ENCODE measurements around the gene STEAP1B. TPM values are rescaled to one million over a fixed set of nuclear protein-coding genes. Genes with fewer than 3 reads are reported as not detected.

The STEAP1B gene
- total and polyA plus RNA-seq, 2 donors (not counting 3 experiments of a cell fraction or from before 2014, with no cell fraction given) = 32.2 to 46.1 TPM

GRCh38 chr7:22468609-22469008 lies 31.4 kb downstream of the STEAP1B start:
- no peaks in the 10 kb centered on the region for H3K9me1 ChIP-seq (replicated peaks; ENCODE audit: control insufficient read depth, extremely low read depth, insufficient read depth, low read length)
- no peaks in the 10 kb centered on the region for H3K9me3 ChIP-seq (replicated peaks; ENCODE audit: control insufficient read depth, insufficient read depth, low read length)
- ChIA-PET POLR2A (no interaction called here), CTCF (interaction anchor here (0.9 to 1.4 kb wide), 8 partner anchors 8 to 359 kb away, joined by 3 to 8 read pairs (median 3); no protein-coding TSS in a partner anchor)
- peaks cover 0 to 2% of the 10 kb centered on the region in 2 experiments for H3K36me3 ChIP-seq (ENCODE audit: control insufficient read depth in 2 of 2, extremely low read depth in 1 of 2, insufficient read depth in 2 of 2, low read length in 2 of 2)
- H3K9ac ChIP-seq (replicated peaks; ENCODE audit: extremely low read depth, insufficient read depth, low read length) = no peak overlapping the region
- H3K27ac ChIP-seq (ENCODE audit: insufficient read depth, low read depth, low read length) = no peak overlapping the region
- dilution Hi-C loops (cut with MboI; ENCODE audit: extremely low pct_ligation_motif_present, low sequenced_read_pairs) (loop anchor here (25.0 kb wide), 1 partner anchor 356 kb away; no protein-coding TSS in a partner anchor), intact Hi-C loops (cut with micrococcal nuclease) (no loop called here)
- FAIRE-seq (no peak), DNase-seq (ENCODE audit: low read depth, low spot score) (no peak)
- no peaks in the 10 kb centered on the region for H4K20me1 ChIP-seq (replicated peaks; ENCODE audit: control insufficient read depth, extremely low read depth, insufficient read depth, low read length)
- peaks cover 5% of the 10 kb centered on the region for H3K79me2 ChIP-seq (ENCODE audit: control insufficient read depth, insufficient read depth, low read length)
- H3K27me3 ChIP-seq (ENCODE audit: control insufficient read depth in 2 of 2, insufficient read depth in 2 of 2, low read length in 2 of 2) = no peaks in the 10 kb centered on the region
- H2AFZ ChIP-seq (ENCODE audit: low read depth, low read length) = no peak overlapping the region
- no peak overlapping the region for H3K4me3 ChIP-seq (replicated peaks in 1 of 3; ENCODE audit: insufficient read depth in 1 of 3, low read depth in 1 of 3, low read length in 3 of 3)
- no peak overlapping the region for H3K4me2 ChIP-seq (ENCODE audit: insufficient read depth, low read length)
- no peaks in the 10 kb centered on the region for H3K4me1 ChIP-seq (ENCODE audit: control insufficient read depth, extremely low read depth, insufficient read depth, low read length)
- BruUV-seq (replicated peaks) = no TSS peak
- no peak for TF ChIP-seq POLR2AphosphoS5 (IDR thresholded peaks at IDR 0.05; ENCODE audit: insufficient read depth, low read depth, low read length)
- no peak for TF ChIP-seq CTCF (IDR thresholded peaks at IDR 0.05; ENCODE audit: extremely low read depth in 1 of 2, insufficient read depth in 1 of 2, low read depth in 1 of 2, low read length in 2 of 2)
- TF ChIP-seq FOS (IDR thresholded peaks at IDR 0.05; ENCODE audit: borderline replicate concordance, insufficient read depth, low read length) = no peak
- TF ChIP-seq MYC (IDR thresholded peaks at IDR 0.05; ENCODE audit: low read depth, low read length) = no peak
- TF ChIP-seq MAX (IDR thresholded peaks at IDR 0.05; ENCODE audit: insufficient read depth, insufficient read length) = no peak

GRCh38 chr7:22464299-22464698 lies 35.7 kb downstream of the STEAP1B start:
- H3K9me1 ChIP-seq (replicated peaks; ENCODE audit: control insufficient read depth, extremely low read depth, insufficient read depth, low read length) = no peaks in the 10 kb centered on the region
- H3K79me2 ChIP-seq (ENCODE audit: control insufficient read depth, insufficient read depth, low read length) = peaks cover 5% of the 10 kb centered on the region
- BruUV-seq (replicated peaks) = no TSS peak
- H3K9me3 ChIP-seq (replicated peaks; ENCODE audit: control insufficient read depth, insufficient read depth, low read length) = no peaks in the 10 kb centered on the region
- H3K9ac ChIP-seq (replicated peaks; ENCODE audit: extremely low read depth, insufficient read depth, low read length) = no peak overlapping the region
- no peak overlapping the region for H3K4me3 ChIP-seq (replicated peaks in 1 of 3; ENCODE audit: insufficient read depth in 1 of 3, low read depth in 1 of 3, low read length in 3 of 3)
- TF ChIP-seq MAX (IDR thresholded peaks at IDR 0.05; ENCODE audit: insufficient read depth, insufficient read length) = no peak
- TF ChIP-seq FOS (IDR thresholded peaks at IDR 0.05; ENCODE audit: borderline replicate concordance, insufficient read depth, low read length) = no peak
- TF ChIP-seq MYC (IDR thresholded peaks at IDR 0.05; ENCODE audit: low read depth, low read length) = no peak
- no peak for TF ChIP-seq POLR2AphosphoS5 (IDR thresholded peaks at IDR 0.05; ENCODE audit: insufficient read depth, low read depth, low read length)
- TF ChIP-seq POLR2A (IDR thresholded peaks at IDR 0.05; ENCODE audit: low read depth, low read length) = no peak
- TF ChIP-seq GATA2 (IDR thresholded peaks at IDR 0.05; ENCODE audit: insufficient read depth, insufficient read length, low read depth, low read length) = no peak
- no peak for TF ChIP-seq CTCF (IDR thresholded peaks at IDR 0.05; ENCODE audit: extremely low read depth in 1 of 2, insufficient read depth in 1 of 2, low read depth in 1 of 2, low read length in 2 of 2)
- TF ChIP-seq JUN (IDR thresholded peaks at IDR 0.05; ENCODE audit: borderline replicate concordance, insufficient read depth, insufficient read length, low read depth) = no peak
- no peak for TF ChIP-seq EZH2 (IDR thresholded peaks at IDR 0.05; ENCODE audit: borderline replicate concordance, low read depth, low read length, severe bottlenecking)
- H3K27ac ChIP-seq (ENCODE audit: insufficient read depth, low read depth, low read length) = no peak overlapping the region
- intact Hi-C loops (cut with micrococcal nuclease) (no loop called here), dilution Hi-C loops (cut with MboI; ENCODE audit: extremely low pct_ligation_motif_present, low sequenced_read_pairs) (loop anchor here (25.0 kb wide), 1 partner anchor 352 kb away; no protein-coding TSS in a partner anchor)
- no peaks in the 10 kb centered on the region for H3K27me3 ChIP-seq (ENCODE audit: control insufficient read depth in 2 of 2, insufficient read depth in 2 of 2, low read length in 2 of 2)
- H2AFZ ChIP-seq (ENCODE audit: low read depth, low read length) = no peak overlapping the region
- H3K36me3 ChIP-seq (ENCODE audit: control insufficient read depth in 2 of 2, extremely low read depth in 1 of 2, insufficient read depth in 2 of 2, low read length in 2 of 2) = peaks cover 0 to 2% of the 10 kb centered on the region in 2 experiments
- H3K4me1 ChIP-seq (ENCODE audit: control insufficient read depth, extremely low read depth, insufficient read depth, low read length) = no peaks in the 10 kb centered on the region
- CTCF ChIA-PET = interaction anchor here (1.0 to 1.2 kb wide), 2 partner anchors 10 to 19 kb away, joined by 3 read pairs; no protein-coding TSS in a partner anchor
- POLR2A ChIA-PET = no interaction called here
- H4K20me1 ChIP-seq (replicated peaks; ENCODE audit: control insufficient read depth, extremely low read depth, insufficient read depth, low read length) = no peaks in the 10 kb centered on the region
- DNase-seq (ENCODE audit: low read depth, low spot score) (no peak), FAIRE-seq (no peak)
- H3K4me2 ChIP-seq (ENCODE audit: insufficient read depth, low read length) = no peak overlapping the region
